ENCODE measurements around the gene LRP1B.
"Not testable (repeated sequence)": the region's sequence is repeated elsewhere in the genome, so short reads cannot be mapped to it uniquely, and the experiment has no call there.

Gene LRP1B

GRCh38 chr2:140462990-140463389 lies 1667.8 kb downstream of the LRP1B start:
- no peak for DNase-seq

GRCh38 chr2:140457483-140457882 lies 1673.3 kb downstream of the LRP1B start:
- DNase-seq, result no peak

- no peak for DNase-seq
Observed at GRCh38 chr2:140455315-140455714, 1675.5 kb downstream of the LRP1B start.

GRCh38 chr2:140454717-140455116 lies 1676.1 kb downstream of the LRP1B start:
- no peak for DNase-seq

- DNase-seq, result no peak
Observed at GRCh38 chr2:140451324-140451723, 1679.5 kb downstream of the LRP1B start.

GRCh38 chr2:140442319-140442718 lies 1688.5 kb downstream of the LRP1B start:
- no peak for DNase-seq

- DNase-seq, result no peak
Observed at GRCh38 chr2:140440815-140441214, 1690.0 kb downstream of the LRP1B start.

GRCh38 chr2:140436936-140437335 lies 1693.9 kb downstream of the LRP1B start:
- no peak for DNase-seq

- not testable (repeated sequence) for DNase-seq
Observed at GRCh38 chr2:140427033-140427432, 1703.8 kb downstream of the LRP1B start.

- no peak for DNase-seq
Observed at GRCh38 chr2:140424471-140424870, 1706.3 kb downstream of the LRP1B start.

GRCh38 chr2:140422759-140423158 lies 1708.1 kb downstream of the LRP1B start:
- DNase-seq, result no peak

- DNase-seq, result no peak
Observed at GRCh38 chr2:140417504-140417903, 1713.3 kb downstream of the LRP1B start.

GRCh38 chr2:140416577-140416976 lies 1714.2 kb downstream of the LRP1B start:
- DNase-seq, result no peak

GRCh38 chr2:140415035-140415434 lies 1715.8 kb downstream of the LRP1B start:
- DNase-seq, result not testable (repeated sequence)

- DNase-seq, result no peak
Observed at GRCh38 chr2:140410695-140411094, 1720.1 kb downstream of the LRP1B start.

GRCh38 chr2:140401056-140401455 lies 1729.8 kb downstream of the LRP1B start:
- DNase-seq, result no peak

GRCh38 chr2:140392824-140393223 lies 1738.0 kb downstream of the LRP1B start:
- no peak for DNase-seq

GRCh38 chr2:140384946-140385345 lies 1745.9 kb downstream of the LRP1B start:
- no peak for DNase-seq

GRCh38 chr2:140383781-140384180 lies 1747.0 kb downstream of the LRP1B start:
- no peak for DNase-seq

- DNase-seq, result no peak
Observed at GRCh38 chr2:140376686-140377085, 1754.1 kb downstream of the LRP1B start.

GRCh38 chr2:140363131-140363530 lies 1767.7 kb downstream of the LRP1B start:
- DNase-seq, result no peak

- DNase-seq, result no peak
Observed at GRCh38 chr2:140362361-140362760, 1768.5 kb downstream of the LRP1B start.

GRCh38 chr2:140359056-140359771 lies 1771.6 kb downstream of the LRP1B start:
- DNase-seq, result no peak

- no peak for DNase-seq
Observed at GRCh38 chr2:140356697-140357096, 1774.1 kb downstream of the LRP1B start.

- no peak for DNase-seq
Observed at GRCh38 chr2:140355511-140356090, 1775.2 kb downstream of the LRP1B start.

Data from activated T-cell treated with anti-CD3 and anti-CD28 coated beads, Interleukin-2, amount 50 U/mL, for 48 hours (primary cell).